Measurements from ENCODE around the gene GREB1.

Gene GREB1

GRCh38 chr2:11571170-11571569 is 37.3 kb downstream of the GREB1 start:
- in situ Hi-C loops (cut with MboI; ENCODE audit: low pct_unique_long_range_greater_than_20kb, low sequenced_read_pairs, unreplicated experiment), result no loop called here

GRCh38 chr2:11572996-11573395 is 39.2 kb downstream of the GREB1 start:
- in situ Hi-C loops (cut with MboI; ENCODE audit: low pct_unique_long_range_greater_than_20kb, low sequenced_read_pairs, unreplicated experiment), result no loop called here
- DNase-seq (ENCODE audit: low spot score), result no peak
- no peak for TF ChIP-seq CTCF (IDR thresholded peaks at IDR 0.05; ENCODE audit: extremely low read depth, insufficient read depth, missing control alignments)

More at GRCh38 chr2:11571170-11571569, 37.3 kb downstream of the GREB1 start:
- DNase-seq (ENCODE audit: low spot score), result no peak
- TF ChIP-seq CTCF (IDR thresholded peaks at IDR 0.05; ENCODE audit: extremely low read depth, insufficient read depth, missing control alignments), result no peak

- DNase-seq (ENCODE audit: low spot score), result no peak
- in situ Hi-C loops (cut with MboI; ENCODE audit: low pct_unique_long_range_greater_than_20kb, low sequenced_read_pairs, unreplicated experiment), result no loop called here
- TF ChIP-seq CTCF (IDR thresholded peaks at IDR 0.05; ENCODE audit: extremely low read depth, insufficient read depth, missing control alignments), result no peak
These were observed 39.8 kb downstream of the GREB1 start for GRCh38 chr2:11573418-11574175.

GRCh38 chr2:11574176-11575046 is 40.6 kb downstream of the GREB1 start:
- in situ Hi-C loops (cut with MboI; ENCODE audit: low pct_unique_long_range_greater_than_20kb, low sequenced_read_pairs, unreplicated experiment), result loop anchor here (25.0 kb wide), 2 partner anchors 437 to 737 kb away; a partner anchor contains a TSS
- DNase-seq (ENCODE audit: low spot score), result no peak
- no peak for TF ChIP-seq CTCF (IDR thresholded peaks at IDR 0.05; ENCODE audit: extremely low read depth, insufficient read depth, missing control alignments)

GRCh38 chr2:11576398-11576797 is 42.6 kb downstream of the GREB1 start:
- DNase-seq (ENCODE audit: low spot score), result no peak
- no peak for TF ChIP-seq CTCF (IDR thresholded peaks at IDR 0.05; ENCODE audit: extremely low read depth, insufficient read depth, missing control alignments)
- in situ Hi-C loops (cut with MboI; ENCODE audit: low pct_unique_long_range_greater_than_20kb, low sequenced_read_pairs, unreplicated experiment), result loop anchor here (25.0 kb wide), 2 partner anchors 439 to 739 kb away; a partner anchor contains a TSS

- no peak for DNase-seq (ENCODE audit: low spot score)
- in situ Hi-C loops (cut with MboI; ENCODE audit: low pct_unique_long_range_greater_than_20kb, low sequenced_read_pairs, unreplicated experiment), result loop anchor here (25.0 kb wide), 2 partner anchors 440 to 740 kb away; a partner anchor contains a TSS
- TF ChIP-seq CTCF (IDR thresholded peaks at IDR 0.05; ENCODE audit: extremely low read depth, insufficient read depth, missing control alignments), result no peak
These were observed 43.4 kb downstream of the GREB1 start for GRCh38 chr2:11577101-11577883.
